SK-N-SH (cell line): Measurements from ENCODE around the gene OTOS. TPM values are rescaled to one million over a fixed set of nuclear protein-coding genes. Genes with fewer than 3 reads are reported as not detected.

ENCODE experiments used
- CTCF ChIA-PET: fragments of 300-600, 350-600 bp; formaldehyde crosslinking; extraction: SDS; loops from one replicate; lab custom pipeline; 2021; lab: Yijun Ruan, JAX
- POLR2A ChIA-PET: fragments of 350-600 bp; sonication (Branson Sonifier 250); formaldehyde crosslinking; extraction: SDS; loops from one replicate; lab custom pipeline; 2020; ENCODE audit warnings: antibody characterized with exemption, inconsistent platforms; lab: Yijun Ruan, JAX
- DNase-seq: peaks from one replicate; pipeline ENCODE4 v3.0.0; 2012
- H2AFZ ChIP-seq: fragments of 200-600 bp; sonication (generic); 2 replicates; pipeline ENCODE4 v1.8.1; 2016; ENCODE audit warnings: antibody characterized with exemption, mild to moderate bottlenecking, low read depth
- H3F3A ChIP-seq: fragments of 200-600 bp; sonication (generic); replicated peaks from 2 replicates; pipeline ENCODE3; 2016; ENCODE audit warnings: antibody characterized with exemption, mild to moderate bottlenecking; ENCODE audit not compliant: insufficient read depth
- H3K27ac ChIP-seq, 2 experiments: fragments of 200-500 bp in 1 of 2; fragments of 200-600 bp in 1 of 2; sonication (Bioruptor generic) in 1 of 2; sonication (generic), shearing (Covaris generic) in 1 of 2; 2 replicates each; pipeline versions ENCODE4 v1.5.1 to v1.6.1; 2014 to 2016; ENCODE audit warnings: low read depth in 2 of 2, inconsistent platforms in 1 of 2, low read length in 1 of 2, mild to moderate bottlenecking in 1 of 2, mixed read lengths in 1 of 2
- H3K27me3 ChIP-seq: fragments of 200-600 bp; sonication (generic), shearing (Covaris generic); 2 replicates; pipeline ENCODE4 v1.6.1; 2016; ENCODE audit warnings: mixed run types; ENCODE audit not compliant: insufficient read depth
- H3K36me3 ChIP-seq, 2 experiments: fragments of 200-500 bp in 1 of 2; fragments of 200-600 bp in 1 of 2; sonication (Bioruptor generic) in 1 of 2; sonication (generic) in 1 of 2; replicated peaks in 1 of 2; 2 replicates each; pipeline versions ENCODE3 to v1.5.1; 2014 to 2016; ENCODE audit warnings: low read length in 1 of 2, mild to moderate bottlenecking in 1 of 2; ENCODE audit not compliant: insufficient read depth in 2 of 2, control insufficient read depth in 1 of 2
- H3K4me1 ChIP-seq, 2 experiments: fragments of 200-500 bp in 1 of 2; fragments of 200-600 bp in 1 of 2; sonication (Bioruptor generic) in 1 of 2; sonication (generic), shearing (Covaris generic) in 1 of 2; 2 replicates each; pipeline versions ENCODE4 v1.5.1 to v1.6.1; 2014 to 2016; ENCODE audit warnings: low read depth in 1 of 2, low read length in 1 of 2, mixed run types in 1 of 2; ENCODE audit not compliant: insufficient read depth in 2 of 2, control insufficient read depth in 1 of 2
- H3K4me2 ChIP-seq: fragments of 200-600 bp; sonication (generic), shearing (Covaris generic); 2 replicates; pipeline ENCODE4 v1.6.1; 2017; ENCODE audit warnings: mixed run types
- H3K4me3 ChIP-seq, 2 experiments: fragments of 200-500 bp in 1 of 2; fragments of 200-600 bp in 1 of 2; sonication (Bioruptor generic) in 1 of 2; sonication (generic), shearing (Covaris generic) in 1 of 2; 2 replicates each; pipeline versions ENCODE4 v1.5.1 to v1.8.1; 2014 to 2016; ENCODE audit warnings: low read depth in 2 of 2, inconsistent platforms in 1 of 2, low read length in 1 of 2, mild to moderate bottlenecking in 1 of 2, mixed read lengths in 1 of 2, moderate library complexity in 1 of 2
- H3K79me2 ChIP-seq: fragments of 200-600 bp; sonication (generic); 2 replicates; pipeline ENCODE4 v1.8.1; 2017; ENCODE audit warnings: mild to moderate bottlenecking; ENCODE audit not compliant: insufficient read depth
- H3K9ac ChIP-seq: fragments of 200-600 bp; sonication (generic); 2 replicates; pipeline ENCODE4 v1.6.1; 2017; ENCODE audit warnings: mixed run types
- H3K9me2 ChIP-seq: fragments of 200-600 bp; sonication (generic); 2 replicates; pipeline ENCODE4 v1.6.1; 2017; ENCODE audit warnings: mixed run types
- H3K9me3 ChIP-seq: fragments of 200-600 bp; sonication (generic); 2 replicates; pipeline ENCODE4 v1.6.1; 2017; ENCODE audit warnings: mixed run types, mild to moderate bottlenecking, moderate library complexity
- H4K20me1 ChIP-seq: fragments of 200-600 bp; sonication (generic); 2 replicates; pipeline ENCODE4 v1.6.1; 2017; ENCODE audit warnings: mild to moderate bottlenecking, mixed run types; ENCODE audit not compliant: insufficient read depth
- FOXM1 ChIP-seq: IDR thresholded peaks from 2 replicates; pipeline ENCODE4 v1.4.0; 2012; ENCODE audit warnings: low read depth, mild to moderate bottlenecking
- GABPA ChIP-seq: IDR thresholded peaks from 2 replicates; pipeline ENCODE4 v1.4.0; 2012; ENCODE audit warnings: low read depth, mild to moderate bottlenecking
- GATA2 ChIP-seq: sonication (generic); formaldehyde crosslinking; IDR thresholded peaks from 2 replicates; pipeline ENCODE4 v1.5.0; 2020; ENCODE audit warnings: mild to moderate bottlenecking, missing genetic modification reagents
- NFIC ChIP-seq: IDR thresholded peaks from 2 replicates; pipeline ENCODE4 v1.4.0; 2012; ENCODE audit warnings: borderline replicate concordance
- RXRA ChIP-seq: IDR thresholded peaks from 2 replicates; pipeline ENCODE4 v1.4.0; 2012; ENCODE audit warnings: low read depth, mild to moderate bottlenecking, borderline replicate concordance
- TEAD4 ChIP-seq: IDR thresholded peaks from 2 replicates; pipeline ENCODE4 v1.4.0; 2012; ENCODE audit warnings: mild to moderate bottlenecking, borderline replicate concordance; ENCODE audit not compliant: insufficient read depth
- WGBS: methylation state at CpG from one replicate; pipeline ENCODE4 v1.1.6; 2017; ENCODE audit warnings: low lambda C conversion rate; 5-methylcytosine and 5-hydroxymethylcytosine counted together
- polyA plus RNA-seq, 3 experiments: library from polyadenylated mRNA; depleted of rRNA; stranded (reverse); fragments of >200 nt; gene quantifications; 2 replicates each; pipeline ENCODE4 v1.2.3, GENCODE V29; 2012
- TF ChIP-seq, protein P1 (sequence below): IDR thresholded peaks from 2 replicates; pipeline ENCODE4 v1.6.1; 2012; ENCODE audit warnings: mild to moderate bottlenecking, low read depth, low read length, moderate library complexity
- TF ChIP-seq, protein P2 (sequence below): fragments of 150-350 bp; IDR thresholded peaks from 2 replicates; pipeline ENCODE4 v1.6.1; 2017; ENCODE audit warnings: antibody characterized with exemption, low read length, low read depth, borderline replicate concordance
- TF ChIP-seq, protein P3 (sequence below): IDR thresholded peaks from 2 replicates; pipeline ENCODE4 v1.4.0; 2012; ENCODE audit warnings: low read depth, borderline replicate concordance

Gene OTOS
- polyA plus RNA-seq, 1 of the 3 experiments (the other 2 are of a cell fraction) = not detected

DNA sequence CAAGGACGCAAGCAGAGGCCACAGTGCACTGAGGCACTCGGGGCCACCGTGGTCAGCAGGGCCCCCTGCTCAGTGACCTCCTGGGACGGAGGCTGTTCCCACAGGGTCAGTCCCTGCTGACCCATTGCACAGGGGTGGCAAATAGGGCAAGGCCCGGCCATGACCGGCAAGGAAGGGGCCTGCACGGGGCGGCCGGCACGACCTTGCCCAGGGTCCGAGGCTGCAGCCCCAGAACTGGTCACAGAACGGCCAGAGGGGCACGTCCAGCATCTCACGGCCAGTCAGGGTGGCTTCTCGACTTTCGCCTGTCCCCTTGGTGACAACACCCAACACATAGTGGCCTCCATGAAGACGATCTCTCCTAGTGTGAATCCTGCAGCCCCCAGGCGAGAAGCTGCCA lies 27.6 kb upstream of the OTOS start:
- Histone ChIP-seq H3K27ac (no peak overlapping the region), H3K79me2 (no peaks in the 10 kb centered on the region), H3K4me3 (no peak overlapping the region), H3F3A (no peaks in the 10 kb centered on the region), H4K20me1 (no peaks in the 10 kb centered on the region), H3K9me3 (no peaks in the 10 kb centered on the region), H3K27me3 (no peaks in the 10 kb centered on the region), H3K9ac (no peak overlapping the region), H3K4me1 (no peaks in the 10 kb centered on the region; a peak in 1 of 4 replicates), H3K9me2 (no peaks in the 10 kb centered on the region), H2AFZ (no peak overlapping the region), H3K36me3 (no peaks in the 10 kb centered on the region), H3K4me2 (no peak overlapping the region)
- DNase-seq = no peak
- TF ChIP-seq GATA2 (no peak), NFIC (no peak), GABPA (no peak), FOXM1 (no peak), RXRA (no peak)
- TF ChIP-seq, protein P1, sequence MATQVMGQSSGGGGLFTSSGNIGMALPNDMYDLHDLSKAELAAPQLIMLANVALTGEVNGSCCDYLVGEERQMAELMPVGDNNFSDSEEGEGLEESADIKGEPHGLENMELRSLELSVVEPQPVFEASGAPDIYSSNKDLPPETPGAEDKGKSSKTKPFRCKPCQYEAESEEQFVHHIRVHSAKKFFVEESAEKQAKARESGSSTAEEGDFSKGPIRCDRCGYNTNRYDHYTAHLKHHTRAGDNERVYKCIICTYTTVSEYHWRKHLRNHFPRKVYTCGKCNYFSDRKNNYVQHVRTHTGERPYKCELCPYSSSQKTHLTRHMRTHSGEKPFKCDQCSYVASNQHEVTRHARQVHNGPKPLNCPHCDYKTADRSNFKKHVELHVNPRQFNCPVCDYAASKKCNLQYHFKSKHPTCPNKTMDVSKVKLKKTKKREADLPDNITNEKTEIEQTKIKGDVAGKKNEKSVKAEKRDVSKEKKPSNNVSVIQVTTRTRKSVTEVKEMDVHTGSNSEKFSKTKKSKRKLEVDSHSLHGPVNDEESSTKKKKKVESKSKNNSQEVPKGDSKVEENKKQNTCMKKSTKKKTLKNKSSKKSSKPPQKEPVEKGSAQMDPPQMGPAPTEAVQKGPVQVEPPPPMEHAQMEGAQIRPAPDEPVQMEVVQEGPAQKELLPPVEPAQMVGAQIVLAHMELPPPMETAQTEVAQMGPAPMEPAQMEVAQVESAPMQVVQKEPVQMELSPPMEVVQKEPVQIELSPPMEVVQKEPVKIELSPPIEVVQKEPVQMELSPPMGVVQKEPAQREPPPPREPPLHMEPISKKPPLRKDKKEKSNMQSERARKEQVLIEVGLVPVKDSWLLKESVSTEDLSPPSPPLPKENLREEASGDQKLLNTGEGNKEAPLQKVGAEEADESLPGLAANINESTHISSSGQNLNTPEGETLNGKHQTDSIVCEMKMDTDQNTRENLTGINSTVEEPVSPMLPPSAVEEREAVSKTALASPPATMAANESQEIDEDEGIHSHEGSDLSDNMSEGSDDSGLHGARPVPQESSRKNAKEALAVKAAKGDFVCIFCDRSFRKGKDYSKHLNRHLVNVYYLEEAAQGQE = no peak
- TF ChIP-seq, protein P2, sequence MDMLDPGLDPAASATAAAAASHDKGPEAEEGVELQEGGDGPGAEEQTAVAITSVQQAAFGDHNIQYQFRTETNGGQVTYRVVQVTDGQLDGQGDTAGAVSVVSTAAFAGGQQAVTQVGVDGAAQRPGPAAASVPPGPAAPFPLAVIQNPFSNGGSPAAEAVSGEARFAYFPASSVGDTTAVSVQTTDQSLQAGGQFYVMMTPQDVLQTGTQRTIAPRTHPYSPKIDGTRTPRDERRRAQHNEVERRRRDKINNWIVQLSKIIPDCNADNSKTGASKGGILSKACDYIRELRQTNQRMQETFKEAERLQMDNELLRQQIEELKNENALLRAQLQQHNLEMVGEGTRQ = no peak
- TF ChIP-seq, protein P3, sequence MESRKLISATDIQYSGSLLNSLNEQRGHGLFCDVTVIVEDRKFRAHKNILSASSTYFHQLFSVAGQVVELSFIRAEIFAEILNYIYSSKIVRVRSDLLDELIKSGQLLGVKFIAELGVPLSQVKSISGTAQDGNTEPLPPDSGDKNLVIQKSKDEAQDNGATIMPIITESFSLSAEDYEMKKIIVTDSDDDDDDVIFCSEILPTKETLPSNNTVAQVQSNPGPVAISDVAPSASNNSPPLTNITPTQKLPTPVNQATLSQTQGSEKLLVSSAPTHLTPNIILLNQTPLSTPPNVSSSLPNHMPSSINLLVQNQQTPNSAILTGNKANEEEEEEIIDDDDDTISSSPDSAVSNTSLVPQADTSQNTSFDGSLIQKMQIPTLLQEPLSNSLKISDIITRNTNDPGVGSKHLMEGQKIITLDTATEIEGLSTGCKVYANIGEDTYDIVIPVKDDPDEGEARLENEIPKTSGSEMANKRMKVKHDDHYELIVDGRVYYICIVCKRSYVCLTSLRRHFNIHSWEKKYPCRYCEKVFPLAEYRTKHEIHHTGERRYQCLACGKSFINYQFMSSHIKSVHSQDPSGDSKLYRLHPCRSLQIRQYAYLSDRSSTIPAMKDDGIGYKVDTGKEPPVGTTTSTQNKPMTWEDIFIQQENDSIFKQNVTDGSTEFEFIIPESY = no peak
- no CpG with 5 or more reads among the region's 18 CpGs for WGBS
- CTCF ChIA-PET = no interaction called here
- POLR2A ChIA-PET = no interaction called here

DNA sequence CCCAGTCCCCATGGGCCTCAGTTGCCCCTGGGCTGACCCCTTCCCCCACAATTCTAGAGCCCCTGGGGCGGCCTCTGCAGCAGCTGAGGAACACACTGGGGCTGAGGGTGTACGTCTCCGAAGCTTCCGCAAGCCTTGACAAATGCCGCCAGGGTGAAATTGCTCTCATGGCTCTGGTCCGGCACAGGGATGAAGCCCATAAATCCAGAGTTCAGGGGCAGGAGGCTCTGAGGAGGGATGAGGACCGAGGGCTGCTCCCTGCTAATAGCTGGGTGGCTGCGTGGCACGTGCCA lies 27.1 kb upstream of the OTOS start:
- no peak overlapping the region for H3K27ac ChIP-seq
- ChIA-PET CTCF (interaction anchor here (0.7 kb wide), 1 partner anchor 24 kb away, joined by 3 read pairs; no protein-coding TSS in a partner anchor), POLR2A (no interaction called here)
- no peaks in the 10 kb centered on the region for H4K20me1 ChIP-seq
- no peaks in the 10 kb centered on the region for H3K9me2 ChIP-seq
- H3K4me1 ChIP-seq = no peaks in the 10 kb centered on the region; a peak in 1 of 4 replicates
- H3K9me3 ChIP-seq = no peaks in the 10 kb centered on the region
- H3K4me2 ChIP-seq = no peak overlapping the region
- H3F3A ChIP-seq = no peaks in the 10 kb centered on the region
- no peaks in the 10 kb centered on the region for H3K27me3 ChIP-seq
- H3K36me3 ChIP-seq = no peaks in the 10 kb centered on the region
- TF ChIP-seq GATA2 (no peak), TEAD4 (no peak)
- no peak overlapping the region for H3K4me3 ChIP-seq
- DNase-seq = no peak
- 63% methylated on average over 5 of the region's 9 CpGs for WGBS
- H3K9ac ChIP-seq = no peak overlapping the region
- no peak overlapping the region for H2AFZ ChIP-seq
- no peaks in the 10 kb centered on the region for H3K79me2 ChIP-seq
